SK-N-SH (cell line): ENCODE measurements around the gene LYRM4. TPM values are rescaled to one million over a fixed set of nuclear protein-coding genes. Genes with fewer than 3 reads are reported as not detected.

Source experiments
- CTCF ChIA-PET: fragments of 300-600, 350-600 bp; formaldehyde crosslinking; extraction: SDS; loops from one replicate; lab custom pipeline; 2021; lab: Yijun Ruan, JAX
- POLR2A ChIA-PET: fragments of 350-600 bp; sonication (Branson Sonifier 250); formaldehyde crosslinking; extraction: SDS; loops from one replicate; lab custom pipeline; 2020; ENCODE audit warnings: antibody characterized with exemption, inconsistent platforms; lab: Yijun Ruan, JAX
- DNase-seq: peaks from one replicate; pipeline ENCODE4 v3.0.0; 2012
- H2AFZ ChIP-seq: fragments of 200-600 bp; sonication (generic); 2 replicates; pipeline ENCODE4 v1.8.1; 2016; ENCODE audit warnings: antibody characterized with exemption, mild to moderate bottlenecking, low read depth
- H3F3A ChIP-seq: fragments of 200-600 bp; sonication (generic); replicated peaks from 2 replicates; pipeline ENCODE3; 2016; ENCODE audit warnings: antibody characterized with exemption, mild to moderate bottlenecking; ENCODE audit not compliant: insufficient read depth
- H3K27ac ChIP-seq, 2 experiments: fragments of 200-500 bp in 1 of 2; fragments of 200-600 bp in 1 of 2; sonication (Bioruptor generic) in 1 of 2; sonication (generic), shearing (Covaris generic) in 1 of 2; 2 replicates each; pipeline versions ENCODE4 v1.5.1 to v1.6.1; 2014 to 2016; ENCODE audit warnings: low read depth in 2 of 2, inconsistent platforms in 1 of 2, low read length in 1 of 2, mild to moderate bottlenecking in 1 of 2, mixed read lengths in 1 of 2
- H3K27me3 ChIP-seq: fragments of 200-600 bp; sonication (generic), shearing (Covaris generic); 2 replicates; pipeline ENCODE4 v1.6.1; 2016; ENCODE audit warnings: mixed run types; ENCODE audit not compliant: insufficient read depth
- H3K36me3 ChIP-seq, 2 experiments: fragments of 200-500 bp in 1 of 2; fragments of 200-600 bp in 1 of 2; sonication (Bioruptor generic) in 1 of 2; sonication (generic) in 1 of 2; replicated peaks in 1 of 2; 2 replicates each; pipeline versions ENCODE3 to v1.5.1; 2014 to 2016; ENCODE audit warnings: low read length in 1 of 2, mild to moderate bottlenecking in 1 of 2; ENCODE audit not compliant: insufficient read depth in 2 of 2, control insufficient read depth in 1 of 2
- H3K4me1 ChIP-seq, 2 experiments: fragments of 200-500 bp in 1 of 2; fragments of 200-600 bp in 1 of 2; sonication (Bioruptor generic) in 1 of 2; sonication (generic), shearing (Covaris generic) in 1 of 2; 2 replicates each; pipeline versions ENCODE4 v1.5.1 to v1.6.1; 2014 to 2016; ENCODE audit warnings: low read depth in 1 of 2, low read length in 1 of 2, mixed run types in 1 of 2; ENCODE audit not compliant: insufficient read depth in 2 of 2, control insufficient read depth in 1 of 2
- H3K4me2 ChIP-seq: fragments of 200-600 bp; sonication (generic), shearing (Covaris generic); 2 replicates; pipeline ENCODE4 v1.6.1; 2017; ENCODE audit warnings: mixed run types
- H3K4me3 ChIP-seq, 2 experiments: fragments of 200-500 bp in 1 of 2; fragments of 200-600 bp in 1 of 2; sonication (Bioruptor generic) in 1 of 2; sonication (generic), shearing (Covaris generic) in 1 of 2; 2 replicates each; pipeline versions ENCODE4 v1.5.1 to v1.8.1; 2014 to 2016; ENCODE audit warnings: low read depth in 2 of 2, inconsistent platforms in 1 of 2, low read length in 1 of 2, mild to moderate bottlenecking in 1 of 2, mixed read lengths in 1 of 2, moderate library complexity in 1 of 2
- H3K79me2 ChIP-seq: fragments of 200-600 bp; sonication (generic); 2 replicates; pipeline ENCODE4 v1.8.1; 2017; ENCODE audit warnings: mild to moderate bottlenecking; ENCODE audit not compliant: insufficient read depth
- H3K9ac ChIP-seq: fragments of 200-600 bp; sonication (generic); 2 replicates; pipeline ENCODE4 v1.6.1; 2017; ENCODE audit warnings: mixed run types
- H3K9me2 ChIP-seq: fragments of 200-600 bp; sonication (generic); 2 replicates; pipeline ENCODE4 v1.6.1; 2017; ENCODE audit warnings: mixed run types
- H3K9me3 ChIP-seq: fragments of 200-600 bp; sonication (generic); 2 replicates; pipeline ENCODE4 v1.6.1; 2017; ENCODE audit warnings: mixed run types, mild to moderate bottlenecking, moderate library complexity
- H4K20me1 ChIP-seq: fragments of 200-600 bp; sonication (generic); 2 replicates; pipeline ENCODE4 v1.6.1; 2017; ENCODE audit warnings: mild to moderate bottlenecking, mixed run types; ENCODE audit not compliant: insufficient read depth
- EZH2phosphoT487 ChIP-seq: fragments of 200-600 bp; sonication (generic); IDR thresholded peaks from 2 replicates; pipeline ENCODE4 v1.6.1; 2017; ENCODE audit warnings: low read depth, mixed run types, mild to moderate bottlenecking, antibody characterized with exemption, moderate library complexity, borderline replicate concordance
- FOXJ3 ChIP-seq: sonication (generic); formaldehyde crosslinking; IDR thresholded peaks from 2 replicates; pipeline ENCODE4 v1.5.1; 2020; ENCODE audit warnings: mild to moderate bottlenecking, missing genetic modification reagents
- NFIC ChIP-seq: IDR thresholded peaks from 2 replicates; pipeline ENCODE4 v1.4.0; 2012; ENCODE audit warnings: borderline replicate concordance
- NRF1 ChIP-seq: IDR thresholded peaks from 2 replicates; pipeline ENCODE4 v1.6.1; 2012; ENCODE audit warnings: low read depth, mild to moderate bottlenecking, low read length
- POLR2AphosphoS5 ChIP-seq: IDR thresholded peaks from 2 replicates; pipeline ENCODE4 v1.6.1; 2012; ENCODE audit warnings: low read depth, low read length
- RAD21 ChIP-seq: IDR thresholded peaks from 2 replicates; pipeline ENCODE4 v1.6.1; 2012; ENCODE audit warnings: mild to moderate bottlenecking, low read length
- SIN3A ChIP-seq: IDR thresholded peaks from 2 replicates; pipeline ENCODE4 v1.6.1; 2012; ENCODE audit warnings: low read depth, mild to moderate bottlenecking, low read length, moderate library complexity, borderline replicate concordance
- SMC3 ChIP-seq: IDR thresholded peaks from 2 replicates; pipeline ENCODE4 v1.6.1; 2012; ENCODE audit warnings: low read depth, low read length, improper control_type of control experiment
- TAF1 ChIP-seq: IDR thresholded peaks from 2 replicates; pipeline ENCODE4 v1.6.1; 2012; ENCODE audit warnings: low read depth, mild to moderate bottlenecking, low read length, moderate library complexity, borderline replicate concordance
- YY1 ChIP-seq: IDR thresholded peaks from 2 replicates; pipeline ENCODE4 v1.4.0; 2012; ENCODE audit warnings: low read depth, mild to moderate bottlenecking
- WGBS: methylation state at CpG from one replicate; pipeline ENCODE4 v1.1.6; 2017; ENCODE audit warnings: low lambda C conversion rate; 5-methylcytosine and 5-hydroxymethylcytosine counted together
- polyA plus RNA-seq, 3 experiments: library from polyadenylated mRNA; depleted of rRNA; stranded (reverse); fragments of >200 nt; gene quantifications; 2 replicates each; pipeline ENCODE4 v1.2.3, GENCODE V29; 2012
- TF ChIP-seq, protein P1 (sequence below): IDR thresholded peaks from 2 replicates; pipeline ENCODE4; 2012
- TF ChIP-seq, protein P2 (sequence below): fragments of 150-350 bp; IDR thresholded peaks from 2 replicates; pipeline ENCODE4 v1.6.1; 2016; ENCODE audit warnings: mild to moderate bottlenecking, low read depth, low read length
- TF ChIP-seq, protein P3 (sequence below): IDR thresholded peaks from 2 replicates; pipeline ENCODE4 v1.4.0; 2012; ENCODE audit warnings: low read depth, borderline replicate concordance
- TF ChIP-seq, protein P4 (sequence below): IDR thresholded peaks from 2 replicates; pipeline ENCODE4 v1.6.1; 2012; ENCODE audit warnings: mild to moderate bottlenecking, low read depth, low read length, moderate library complexity

Gene LYRM4
- polyA plus RNA-seq, 1 of the 3 experiments (the other 2 are of a cell fraction), result 37.2 TPM

DNA sequence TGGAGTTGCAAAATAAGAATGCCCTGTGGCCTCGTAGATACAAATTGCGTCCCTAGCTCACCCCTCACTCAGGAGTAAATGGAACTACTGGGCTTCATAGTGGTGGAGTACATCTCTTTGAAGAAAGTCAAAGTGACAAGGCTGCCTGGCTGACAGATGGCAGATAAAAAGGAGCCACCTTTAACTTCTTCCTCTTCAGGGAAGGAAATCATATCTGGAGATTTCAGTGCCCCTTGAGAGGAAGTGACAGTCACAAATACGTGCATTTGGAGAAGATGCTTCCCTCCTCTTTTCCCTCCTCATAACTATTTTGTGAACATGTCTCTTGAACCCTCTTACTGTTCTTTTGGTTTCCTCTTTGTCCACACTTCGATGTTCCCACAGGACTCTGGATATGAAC lies 132.4 kb downstream of the LYRM4 start:
- no peak for DNase-seq
- H3K9me2 ChIP-seq, result no peaks in the 10 kb centered on the region
- H3K27me3 ChIP-seq, result no peaks in the 10 kb centered on the region
- peaks cover 0 to 4% of the 10 kb centered on the region in 2 experiments; a peak in 1 of 4 replicates for H3K4me1 ChIP-seq
- no peak overlapping the region for H3K9ac ChIP-seq
- H3K27ac ChIP-seq, result no peak overlapping the region
- no peaks in the 10 kb centered on the region for H4K20me1 ChIP-seq
- no peak overlapping the region for H3K4me3 ChIP-seq
- WGBS, result 88% methylated on average over 4 of the region's 4 CpGs
- H3K79me2 ChIP-seq, result no peaks in the 10 kb centered on the region
- no peaks in the 10 kb centered on the region for H3K36me3 ChIP-seq
- ChIA-PET POLR2A (no interaction called here), CTCF (interaction anchor here (0.8 to 5.1 kb wide), 2 partner anchors 15 to 79 kb away, joined by 3 to 20 read pairs; no protein-coding TSS in a partner anchor)
- no peaks in the 10 kb centered on the region for H3K9me3 ChIP-seq
- no peak overlapping the region for H3K4me2 ChIP-seq
- no peak overlapping the region for H2AFZ ChIP-seq
- TF ChIP-seq YY1, result no peak
- no peak for TF ChIP-seq SIN3A
- no peak for TF ChIP-seq FOXJ3
- no peak for TF ChIP-seq SMC3
- no peak for TF ChIP-seq POLR2AphosphoS5
- no peak for TF ChIP-seq TAF1
- TF ChIP-seq, protein P1, sequence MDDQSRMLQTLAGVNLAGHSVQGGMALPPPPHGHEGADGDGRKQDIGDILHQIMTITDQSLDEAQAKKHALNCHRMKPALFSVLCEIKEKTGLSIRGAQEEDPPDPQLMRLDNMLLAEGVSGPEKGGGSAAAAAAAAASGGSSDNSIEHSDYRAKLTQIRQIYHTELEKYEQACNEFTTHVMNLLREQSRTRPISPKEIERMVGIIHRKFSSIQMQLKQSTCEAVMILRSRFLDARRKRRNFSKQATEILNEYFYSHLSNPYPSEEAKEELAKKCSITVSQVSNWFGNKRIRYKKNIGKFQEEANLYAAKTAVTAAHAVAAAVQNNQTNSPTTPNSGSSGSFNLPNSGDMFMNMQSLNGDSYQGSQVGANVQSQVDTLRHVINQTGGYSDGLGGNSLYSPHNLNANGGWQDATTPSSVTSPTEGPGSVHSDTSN, result no peak
- TF ChIP-seq, protein P2, sequence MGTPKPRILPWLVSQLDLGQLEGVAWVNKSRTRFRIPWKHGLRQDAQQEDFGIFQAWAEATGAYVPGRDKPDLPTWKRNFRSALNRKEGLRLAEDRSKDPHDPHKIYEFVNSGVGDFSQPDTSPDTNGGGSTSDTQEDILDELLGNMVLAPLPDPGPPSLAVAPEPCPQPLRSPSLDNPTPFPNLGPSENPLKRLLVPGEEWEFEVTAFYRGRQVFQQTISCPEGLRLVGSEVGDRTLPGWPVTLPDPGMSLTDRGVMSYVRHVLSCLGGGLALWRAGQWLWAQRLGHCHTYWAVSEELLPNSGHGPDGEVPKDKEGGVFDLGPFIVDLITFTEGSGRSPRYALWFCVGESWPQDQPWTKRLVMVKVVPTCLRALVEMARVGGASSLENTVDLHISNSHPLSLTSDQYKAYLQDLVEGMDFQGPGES, result no peak
- TF ChIP-seq, protein P3, sequence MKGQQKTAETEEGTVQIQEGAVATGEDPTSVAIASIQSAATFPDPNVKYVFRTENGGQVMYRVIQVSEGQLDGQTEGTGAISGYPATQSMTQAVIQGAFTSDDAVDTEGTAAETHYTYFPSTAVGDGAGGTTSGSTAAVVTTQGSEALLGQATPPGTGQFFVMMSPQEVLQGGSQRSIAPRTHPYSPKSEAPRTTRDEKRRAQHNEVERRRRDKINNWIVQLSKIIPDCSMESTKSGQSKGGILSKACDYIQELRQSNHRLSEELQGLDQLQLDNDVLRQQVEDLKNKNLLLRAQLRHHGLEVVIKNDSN, result no peak
- TF ChIP-seq NFIC, result no peak
- no peak for TF ChIP-seq RAD21
- TF ChIP-seq, protein P4, sequence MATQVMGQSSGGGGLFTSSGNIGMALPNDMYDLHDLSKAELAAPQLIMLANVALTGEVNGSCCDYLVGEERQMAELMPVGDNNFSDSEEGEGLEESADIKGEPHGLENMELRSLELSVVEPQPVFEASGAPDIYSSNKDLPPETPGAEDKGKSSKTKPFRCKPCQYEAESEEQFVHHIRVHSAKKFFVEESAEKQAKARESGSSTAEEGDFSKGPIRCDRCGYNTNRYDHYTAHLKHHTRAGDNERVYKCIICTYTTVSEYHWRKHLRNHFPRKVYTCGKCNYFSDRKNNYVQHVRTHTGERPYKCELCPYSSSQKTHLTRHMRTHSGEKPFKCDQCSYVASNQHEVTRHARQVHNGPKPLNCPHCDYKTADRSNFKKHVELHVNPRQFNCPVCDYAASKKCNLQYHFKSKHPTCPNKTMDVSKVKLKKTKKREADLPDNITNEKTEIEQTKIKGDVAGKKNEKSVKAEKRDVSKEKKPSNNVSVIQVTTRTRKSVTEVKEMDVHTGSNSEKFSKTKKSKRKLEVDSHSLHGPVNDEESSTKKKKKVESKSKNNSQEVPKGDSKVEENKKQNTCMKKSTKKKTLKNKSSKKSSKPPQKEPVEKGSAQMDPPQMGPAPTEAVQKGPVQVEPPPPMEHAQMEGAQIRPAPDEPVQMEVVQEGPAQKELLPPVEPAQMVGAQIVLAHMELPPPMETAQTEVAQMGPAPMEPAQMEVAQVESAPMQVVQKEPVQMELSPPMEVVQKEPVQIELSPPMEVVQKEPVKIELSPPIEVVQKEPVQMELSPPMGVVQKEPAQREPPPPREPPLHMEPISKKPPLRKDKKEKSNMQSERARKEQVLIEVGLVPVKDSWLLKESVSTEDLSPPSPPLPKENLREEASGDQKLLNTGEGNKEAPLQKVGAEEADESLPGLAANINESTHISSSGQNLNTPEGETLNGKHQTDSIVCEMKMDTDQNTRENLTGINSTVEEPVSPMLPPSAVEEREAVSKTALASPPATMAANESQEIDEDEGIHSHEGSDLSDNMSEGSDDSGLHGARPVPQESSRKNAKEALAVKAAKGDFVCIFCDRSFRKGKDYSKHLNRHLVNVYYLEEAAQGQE, result no peak
- TF ChIP-seq NRF1, result no peak
- no peak for TF ChIP-seq EZH2phosphoT487
- H3F3A ChIP-seq, result no peaks in the 10 kb centered on the region
